Right lobe of liver (tissue), 4 donors: Measurements from ENCODE around the gene KCTD14.

Source experiments
- POLR2A ChIP-seq: fragments of 450-650 bp; IDR thresholded peaks from one replicate; pipeline ENCODE4 v1.6.1; 2017; ENCODE audit warnings: antibody characterized with exemption, mild to moderate bottlenecking
- TF ChIP-seq, protein P1 (sequence below), 4 donors: fragments of 200-600 bp in 3 of 4; fragments of 450-650 bp in 1 of 4; IDR thresholded peaks; one replicate each; pipeline versions ENCODE4 v1.5.1 to v1.8.0; 2016 to 2022; ENCODE audit warnings: antibody characterized with exemption in 4 of 4, mild to moderate bottlenecking in 2 of 4
- donor health status: DM: no; HTN: no; CAD: no.
- donor health status: DM: no; HTN: no; CAD: no.
- donor health status: DM: no; HTN: yes; CAD: no.

DNA sequence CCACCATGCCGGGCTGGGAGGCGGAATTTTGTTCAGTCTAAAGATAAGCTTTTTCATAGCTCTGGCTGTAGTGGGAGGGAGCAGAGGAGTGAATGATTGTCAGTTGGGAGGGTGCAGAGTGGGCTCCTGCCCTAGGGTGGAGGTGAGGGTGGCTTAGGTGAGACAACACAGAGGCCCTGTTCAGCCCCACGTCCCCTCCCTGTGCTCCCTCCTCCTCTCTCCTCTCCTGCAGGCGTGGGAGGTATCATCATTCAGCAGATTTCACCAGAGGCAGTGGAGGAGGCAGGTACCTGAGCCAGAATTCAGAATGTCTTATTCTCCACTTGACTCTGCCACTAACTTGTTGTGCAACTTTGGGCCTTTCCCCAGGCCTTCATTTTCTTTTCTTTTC lies 38.8 kb upstream of the KCTD14 start:
- TF ChIP-seq POLR2A: no peak
- TF ChIP-seq, protein P1, sequence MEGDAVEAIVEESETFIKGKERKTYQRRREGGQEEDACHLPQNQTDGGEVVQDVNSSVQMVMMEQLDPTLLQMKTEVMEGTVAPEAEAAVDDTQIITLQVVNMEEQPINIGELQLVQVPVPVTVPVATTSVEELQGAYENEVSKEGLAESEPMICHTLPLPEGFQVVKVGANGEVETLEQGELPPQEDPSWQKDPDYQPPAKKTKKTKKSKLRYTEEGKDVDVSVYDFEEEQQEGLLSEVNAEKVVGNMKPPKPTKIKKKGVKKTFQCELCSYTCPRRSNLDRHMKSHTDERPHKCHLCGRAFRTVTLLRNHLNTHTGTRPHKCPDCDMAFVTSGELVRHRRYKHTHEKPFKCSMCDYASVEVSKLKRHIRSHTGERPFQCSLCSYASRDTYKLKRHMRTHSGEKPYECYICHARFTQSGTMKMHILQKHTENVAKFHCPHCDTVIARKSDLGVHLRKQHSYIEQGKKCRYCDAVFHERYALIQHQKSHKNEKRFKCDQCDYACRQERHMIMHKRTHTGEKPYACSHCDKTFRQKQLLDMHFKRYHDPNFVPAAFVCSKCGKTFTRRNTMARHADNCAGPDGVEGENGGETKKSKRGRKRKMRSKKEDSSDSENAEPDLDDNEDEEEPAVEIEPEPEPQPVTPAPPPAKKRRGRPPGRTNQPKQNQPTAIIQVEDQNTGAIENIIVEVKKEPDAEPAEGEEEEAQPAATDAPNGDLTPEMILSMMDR (IDR thresholded peaks at IDR 0.05): no peak
